Stimulated activated CD8-positive, alpha-beta memory T cell treated with anti-CD3 and anti-CD28 coated beads, Interleukin-2, amount 100 ng/mL, for 1 hour (primary cell): ENCODE data around the gene NCEH1.
"Not testable (repeated sequence)": the region's sequence is repeated elsewhere in the genome, so short reads cannot be mapped to it uniquely, and the experiment has no call there.

Experiments used
- DNase-seq, 2 donors: peaks; one replicate each; pipeline ENCODE4 v3.0.0-alpha.2; 2020; ENCODE audit warnings: low read depth in 2 of 2

NCEH1 gene, protein sequence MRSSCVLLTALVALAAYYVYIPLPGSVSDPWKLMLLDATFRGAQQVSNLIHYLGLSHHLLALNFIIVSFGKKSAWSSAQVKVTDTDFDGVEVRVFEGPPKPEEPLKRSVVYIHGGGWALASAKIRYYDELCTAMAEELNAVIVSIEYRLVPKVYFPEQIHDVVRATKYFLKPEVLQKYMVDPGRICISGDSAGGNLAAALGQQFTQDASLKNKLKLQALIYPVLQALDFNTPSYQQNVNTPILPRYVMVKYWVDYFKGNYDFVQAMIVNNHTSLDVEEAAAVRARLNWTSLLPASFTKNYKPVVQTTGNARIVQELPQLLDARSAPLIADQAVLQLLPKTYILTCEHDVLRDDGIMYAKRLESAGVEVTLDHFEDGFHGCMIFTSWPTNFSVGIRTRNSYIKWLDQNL

DNA sequence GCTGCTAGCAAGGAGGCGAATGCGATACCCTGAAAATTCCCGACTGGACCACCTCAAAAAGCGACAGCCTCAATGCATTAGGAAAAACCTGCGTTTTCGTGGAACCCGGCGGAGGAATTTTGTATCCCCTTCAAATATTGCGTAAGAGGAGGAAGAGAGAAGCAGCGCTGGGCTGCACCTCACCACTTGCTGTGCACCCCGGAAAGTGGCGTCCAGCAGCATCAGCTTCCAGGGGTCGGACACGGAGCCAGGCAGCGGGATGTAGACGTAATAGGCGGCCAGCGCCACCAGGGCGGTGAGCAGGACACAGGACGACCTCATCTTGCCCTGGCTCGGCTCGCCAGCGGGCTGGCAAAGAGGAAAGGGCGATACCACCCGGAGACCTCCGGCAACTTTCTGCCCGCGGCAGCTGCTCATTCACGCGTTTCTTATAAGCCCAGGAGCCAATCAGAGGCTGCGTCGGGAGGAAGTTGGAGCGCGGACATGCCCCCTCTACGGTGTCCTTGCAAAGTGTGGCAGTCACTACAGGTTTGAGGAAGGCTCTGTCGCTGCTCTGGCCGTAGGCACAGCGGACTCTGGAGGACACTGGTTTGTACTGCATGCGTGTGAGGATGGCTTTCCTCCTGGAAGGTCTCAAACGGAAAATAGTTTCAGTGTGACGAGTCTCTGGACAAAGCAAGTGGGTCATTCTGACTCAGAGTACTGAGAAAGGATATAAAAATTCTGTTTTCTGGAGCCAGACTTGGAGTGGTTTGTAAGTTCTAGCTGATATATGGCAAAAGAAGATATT is at the start of gene NCEH1:
Gene NCEH1 (minus strand): TSS at position 404 of the 790 bp plus-strand sequence. CDS start 83 bp downstream, at position 321.
- DNase-seq = peak; percentile 41 to 44

DNA sequence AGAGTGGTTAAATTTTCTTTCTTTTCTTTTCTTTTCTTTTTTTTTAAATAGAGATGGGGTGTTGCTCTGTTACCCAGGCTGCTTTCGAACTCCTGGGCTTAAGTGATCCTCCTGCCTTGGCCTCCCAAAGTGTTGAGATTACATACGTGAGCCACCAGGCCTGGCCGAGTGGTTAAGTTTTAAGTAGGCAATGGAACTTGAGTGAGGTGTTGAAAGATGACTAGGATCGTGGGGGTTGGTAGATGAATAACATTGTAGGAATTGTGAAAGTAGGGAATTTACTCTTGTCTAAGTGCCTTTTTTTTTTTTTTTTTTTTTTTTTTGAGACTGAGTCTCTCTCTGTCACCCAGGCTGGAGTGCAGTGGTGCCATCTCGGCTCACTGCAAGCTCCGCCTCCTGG is 49.5 kb upstream of the NCEH1 start:
- DNase-seq = not testable (repeated sequence)

DNA sequence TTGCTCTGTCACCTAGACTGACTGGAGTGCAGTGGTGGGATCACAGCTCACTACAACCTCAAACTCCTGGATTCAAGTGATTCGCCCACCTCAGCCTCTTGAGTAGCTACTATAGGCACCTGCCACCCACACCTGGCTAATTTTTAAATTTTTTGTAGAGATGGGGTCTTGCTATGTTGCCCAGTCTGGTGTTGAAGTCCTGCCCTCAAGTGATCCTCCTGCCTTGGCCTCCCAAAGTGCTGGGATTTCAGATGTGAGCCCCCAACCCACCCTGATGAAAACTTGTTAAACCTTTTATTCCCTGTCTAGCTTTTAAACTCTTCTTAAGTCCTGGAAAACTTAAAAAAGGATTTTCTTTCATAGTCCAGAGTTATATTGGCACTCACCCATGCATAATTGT is 42.3 kb upstream of the NCEH1 start:
- DNase-seq = no peak

DNA sequence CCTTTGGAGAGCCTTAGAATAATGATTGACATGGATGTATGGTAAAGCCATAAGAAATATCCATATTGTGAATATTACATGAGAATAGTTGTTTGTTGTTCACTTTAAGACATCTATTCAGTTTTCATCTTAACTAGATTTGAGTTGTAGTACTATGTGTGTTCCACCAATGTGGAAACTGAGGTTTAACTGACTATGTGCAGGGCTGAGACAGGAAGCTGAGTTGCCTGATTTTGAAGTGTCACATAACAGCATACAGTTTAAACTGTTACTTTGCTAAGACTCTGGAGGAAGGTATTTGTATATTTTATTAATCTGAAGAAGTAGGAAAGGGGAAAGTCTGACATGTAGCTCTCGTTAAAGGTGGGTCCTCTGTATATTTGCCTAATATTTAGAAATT is 41.8 kb upstream of the NCEH1 start:
- no peak for DNase-seq

DNA sequence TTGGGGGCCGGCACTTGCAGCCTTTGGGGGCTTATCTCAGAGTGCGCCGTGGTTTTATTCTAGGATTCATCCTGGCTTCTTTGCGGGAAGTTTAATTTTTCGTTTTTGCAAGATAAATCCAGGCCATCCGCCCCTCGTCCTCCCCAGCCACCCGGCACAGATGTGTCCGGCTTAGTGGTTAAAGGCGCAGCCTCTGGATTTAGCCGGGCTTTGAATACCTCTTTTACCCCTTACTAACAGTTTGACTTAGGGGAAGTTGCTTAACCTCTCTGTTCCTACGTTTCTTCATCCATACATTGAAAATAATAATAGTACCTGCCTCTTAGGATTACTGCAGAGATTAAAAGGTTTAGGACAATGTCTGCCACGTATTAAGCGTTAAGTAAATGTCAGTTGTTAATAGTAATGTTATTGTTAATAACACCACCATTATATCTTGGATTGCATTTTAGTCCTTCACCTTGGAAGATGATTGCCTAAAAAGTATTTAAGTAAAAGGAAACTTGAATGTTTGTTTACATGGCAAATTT is 40.4 kb upstream of the NCEH1 start:
- DNase-seq = no peak

DNA sequence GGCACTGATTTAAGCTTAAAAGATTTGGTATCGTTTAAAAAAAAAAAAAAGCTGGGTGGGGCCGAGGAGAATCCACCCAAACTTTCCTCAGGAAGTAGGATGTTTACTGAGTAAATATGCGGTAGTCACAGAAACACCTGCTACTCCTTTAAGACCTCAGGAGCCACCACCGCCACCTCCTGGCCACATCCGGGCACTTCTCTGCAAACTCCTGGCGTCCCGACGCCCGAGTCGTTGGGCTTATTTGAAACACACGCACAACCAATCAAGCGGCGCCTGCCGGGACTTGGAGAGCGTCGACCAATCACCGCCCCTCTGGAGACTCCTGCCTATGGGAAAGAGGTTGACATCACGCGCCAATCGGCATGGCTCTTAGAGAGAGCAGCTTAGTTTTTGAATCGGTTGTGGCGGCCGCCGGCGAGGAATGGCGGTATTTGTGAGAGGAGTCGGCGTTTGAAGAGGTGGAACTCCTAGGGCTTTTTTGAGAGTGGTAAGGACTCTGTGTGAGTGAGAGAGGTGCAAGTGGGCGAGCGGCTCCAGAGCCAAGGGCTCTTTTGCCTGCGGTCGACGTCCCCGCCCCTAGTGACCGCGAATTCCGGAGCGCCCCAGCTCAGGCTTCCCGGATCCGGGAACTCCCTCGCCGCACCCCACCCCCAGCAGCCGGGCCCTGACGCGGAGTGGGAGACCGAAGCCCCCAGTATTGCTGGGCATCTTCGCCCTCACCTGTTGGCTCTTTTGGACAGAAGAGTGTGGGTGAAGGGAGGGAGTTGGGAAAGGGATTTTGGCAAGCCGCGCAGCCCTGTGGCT is 39.7 kb upstream of the NCEH1 start, which contains the start of gene ECT2:
Gene ECT2 (plus strand): TSS at position 359 of the 807 bp plus-strand sequence. CDS start 3,805 bp downstream, outside the sequence.
- DNase-seq = peak; percentile 92 to 93

DNA sequence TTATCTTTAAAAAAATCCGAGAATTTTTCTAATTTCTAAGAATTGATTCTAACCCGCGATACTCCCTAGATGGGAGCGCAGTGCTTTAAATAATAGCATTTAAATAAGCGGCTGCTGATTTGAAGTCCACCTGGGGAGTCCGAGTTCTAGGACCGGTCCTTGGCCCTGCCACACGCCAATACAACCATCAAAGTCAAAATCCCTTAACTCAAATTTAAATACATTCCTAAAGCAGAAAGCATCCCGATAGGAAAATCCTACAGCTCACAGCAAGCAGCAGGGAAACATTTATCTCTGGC is 39.2 kb upstream of the NCEH1 start:
- DNase-seq = no peak

DNA sequence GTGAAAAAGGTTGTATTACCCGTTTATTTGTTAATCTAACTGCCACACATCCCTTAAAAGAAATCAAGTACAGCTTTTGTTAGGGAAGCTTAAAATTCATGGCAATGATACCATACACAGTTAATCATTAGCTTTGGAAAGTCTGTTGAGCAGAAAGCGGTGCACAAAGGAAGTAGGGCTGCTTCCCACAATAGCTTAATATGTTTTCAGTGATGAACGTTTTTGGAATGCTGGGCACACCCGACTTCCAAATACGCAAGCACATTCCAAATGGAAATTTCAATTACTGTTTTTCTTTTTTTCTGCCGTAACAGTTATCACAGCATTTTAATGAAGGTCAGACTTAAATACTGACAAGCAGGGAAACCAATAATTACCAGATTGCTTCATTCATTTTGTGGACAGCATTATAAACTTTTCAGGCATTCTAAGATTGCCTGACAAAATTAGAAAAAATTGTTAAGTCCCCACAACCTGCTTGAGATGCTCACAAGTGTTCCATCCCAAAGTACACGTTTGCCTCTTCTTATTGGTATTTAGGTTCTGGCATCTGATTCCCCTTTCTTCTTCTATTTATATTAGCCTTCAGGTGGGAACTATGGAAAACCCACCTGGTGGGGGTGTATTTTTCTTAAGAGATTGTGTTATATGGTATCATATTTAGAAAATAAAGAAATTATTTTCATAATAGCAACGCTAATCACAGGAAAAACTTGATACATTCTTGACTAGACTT is 38.5 kb upstream of the NCEH1 start:
- DNase-seq = no peak

DNA sequence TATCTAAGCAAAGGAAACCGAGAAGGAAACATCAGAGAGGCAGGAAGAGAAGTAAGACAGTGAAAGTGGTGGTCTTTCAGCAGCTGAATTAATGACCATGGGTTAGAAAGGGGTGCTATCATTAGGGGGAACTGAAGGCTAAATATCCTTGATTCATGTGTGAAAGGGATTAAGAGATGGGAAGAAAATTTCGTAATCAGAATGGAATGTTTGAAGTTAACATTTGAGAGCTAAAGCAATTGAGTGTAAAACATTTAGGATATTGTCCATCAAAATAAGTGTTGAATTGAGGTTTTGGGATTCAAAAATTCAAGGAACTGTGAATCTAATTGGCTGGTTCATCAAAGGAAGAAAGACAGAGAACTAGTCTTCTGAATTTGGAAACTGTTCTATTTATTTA is 35.6 kb upstream of the NCEH1 start:
- DNase-seq = no peak

DNA sequence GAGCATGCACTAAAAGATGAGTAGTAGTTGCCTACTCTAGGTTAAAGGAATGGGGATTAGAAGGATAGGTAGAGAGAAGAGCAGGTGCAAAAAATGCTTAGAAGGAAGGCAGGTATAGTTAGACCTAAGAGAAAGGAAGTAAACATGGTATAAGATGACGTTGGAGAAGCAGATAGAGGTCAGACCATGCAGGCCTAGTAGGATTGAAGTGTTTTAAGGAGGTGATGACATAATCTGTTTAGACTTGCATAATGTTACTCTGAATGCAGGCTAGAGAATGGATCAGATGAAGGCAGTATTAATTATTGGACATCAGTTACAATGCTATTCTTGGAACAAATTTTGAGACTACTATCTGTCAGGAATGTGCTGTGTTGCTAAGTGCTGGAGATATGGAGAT is 28.6 kb upstream of the NCEH1 start:
- DNase-seq = no peak

DNA sequence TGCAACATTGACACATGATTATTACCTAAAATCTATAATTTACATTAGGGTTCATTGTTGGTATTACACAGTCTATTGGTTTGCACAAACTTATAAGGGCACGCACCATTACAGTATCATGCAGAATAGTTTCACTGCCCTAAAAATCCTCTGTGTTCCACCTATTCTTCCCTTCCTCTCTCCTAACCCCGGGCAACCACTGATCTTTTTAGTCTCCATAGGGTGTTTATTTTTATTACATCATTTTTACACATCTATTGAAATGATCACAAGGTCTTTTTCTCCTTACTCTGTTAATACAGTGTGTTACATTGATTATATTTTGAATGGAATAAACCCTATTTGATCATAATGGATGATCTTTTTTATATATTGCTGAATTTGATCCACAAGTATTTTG is 24.1 kb upstream of the NCEH1 start:
- DNase-seq = no peak

DNA sequence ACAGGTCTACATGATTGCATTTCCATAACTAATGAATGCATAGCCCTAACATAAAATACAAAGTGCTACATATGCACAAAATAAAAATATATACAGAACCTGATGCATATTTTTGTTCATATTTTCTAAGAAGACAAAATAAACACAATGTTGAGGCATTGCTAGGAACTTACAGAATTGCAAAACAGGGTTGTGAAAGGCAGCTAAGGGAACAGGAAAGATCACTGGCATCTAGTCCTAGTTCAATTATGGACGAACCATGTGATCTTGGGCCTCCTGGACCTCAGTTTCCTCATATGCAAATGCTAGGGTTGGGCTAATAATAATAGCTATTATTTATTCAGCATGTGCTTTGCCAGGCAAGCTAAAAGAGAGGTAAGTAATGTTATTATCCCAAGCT is 15.5 kb upstream of the NCEH1 start:
- no peak for DNase-seq

DNA sequence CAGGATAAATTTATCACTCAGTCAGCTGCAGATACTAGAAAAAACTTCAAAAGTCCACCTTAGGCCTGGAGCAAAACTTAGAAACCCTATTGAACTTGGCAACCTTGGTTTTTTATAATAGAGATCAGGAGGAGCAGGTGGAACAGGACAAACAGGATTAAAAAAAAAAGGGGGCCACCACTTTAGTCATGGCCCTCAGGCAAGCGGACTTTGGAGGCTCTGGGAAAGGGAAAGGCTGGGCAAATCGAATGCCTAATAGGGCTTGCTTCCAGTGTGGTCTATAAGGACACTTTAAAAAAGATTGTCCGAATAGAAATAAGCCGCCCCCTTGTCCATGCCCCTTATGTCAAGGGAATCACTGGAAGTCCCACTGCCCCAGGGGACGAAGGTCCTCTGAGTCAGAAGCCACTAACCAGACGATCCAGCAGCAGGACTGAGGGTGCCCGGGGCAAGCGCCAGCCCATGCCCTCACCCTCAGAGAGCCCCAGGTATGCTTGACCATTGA is 11.7 kb upstream of the NCEH1 start:
- DNase-seq = not testable (repeated sequence)

DNA sequence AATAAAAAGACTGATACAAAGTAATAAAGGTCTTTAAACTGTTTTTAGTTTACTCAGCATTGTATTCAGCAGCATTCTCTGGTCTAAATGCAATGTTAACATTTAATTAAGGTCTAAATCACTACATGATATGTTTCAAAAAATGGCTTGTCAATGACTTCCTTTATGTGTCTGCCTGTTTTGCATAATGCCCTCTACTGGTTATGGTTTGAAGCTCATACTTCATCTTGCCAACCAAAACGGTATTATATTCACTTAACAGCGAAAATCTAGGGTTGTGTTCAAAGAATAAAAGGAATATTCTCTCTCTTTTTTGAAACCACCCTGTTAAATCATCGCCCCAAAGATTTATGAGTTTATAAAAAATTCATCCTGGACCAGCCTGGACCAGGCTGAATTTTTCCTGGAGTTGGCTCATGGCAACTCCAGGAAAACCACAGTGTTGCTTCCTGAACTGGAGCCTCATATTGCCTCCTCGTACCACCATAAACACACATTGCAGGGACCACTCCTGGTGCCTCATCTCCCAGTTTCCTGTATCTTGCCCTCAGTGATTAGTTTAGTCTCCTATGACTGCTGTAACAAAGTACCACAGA is 6.7 kb upstream of the NCEH1 start:
- DNase-seq = no peak

DNA sequence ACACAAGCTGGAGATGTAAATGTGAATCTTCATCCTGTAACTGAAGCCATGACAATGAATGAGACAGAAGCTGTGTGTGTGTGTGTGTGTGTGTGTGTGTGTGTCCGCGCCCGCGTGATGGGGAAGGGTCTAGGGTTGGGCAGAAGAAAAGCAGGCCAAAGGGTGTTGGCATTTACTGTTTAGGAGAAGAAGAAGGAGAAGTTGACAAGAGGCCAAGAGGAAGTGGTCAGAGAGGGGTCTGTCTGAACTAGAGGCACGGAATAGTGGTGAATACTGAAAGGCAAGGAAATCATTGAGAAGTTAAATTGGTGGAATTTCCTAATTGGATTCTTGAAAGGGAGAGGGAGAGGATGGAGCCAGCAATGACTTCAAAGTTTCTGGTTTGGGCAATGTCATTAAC is 5.6 kb upstream of the NCEH1 start:
- no peak for DNase-seq

DNA sequence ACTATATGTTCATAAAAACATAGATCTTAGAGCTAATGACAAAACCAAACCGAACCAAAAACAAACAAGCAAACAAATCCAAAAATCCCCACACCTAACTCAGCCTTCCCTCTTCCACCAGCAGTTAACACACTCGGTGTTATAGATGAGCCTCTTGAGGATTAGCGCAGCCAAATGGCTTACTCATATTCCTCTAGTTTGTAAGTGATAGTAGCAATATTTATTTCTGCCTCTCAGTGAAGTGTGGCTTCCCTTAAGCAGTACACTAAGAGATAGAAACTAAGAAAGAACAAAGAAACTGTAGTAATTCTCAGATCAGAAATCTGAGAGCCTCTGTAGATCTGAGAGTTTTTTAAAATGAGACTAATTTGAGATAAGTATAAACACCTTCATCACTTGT is 2.4 kb upstream of the NCEH1 start:
- DNase-seq = no peak

DNA sequence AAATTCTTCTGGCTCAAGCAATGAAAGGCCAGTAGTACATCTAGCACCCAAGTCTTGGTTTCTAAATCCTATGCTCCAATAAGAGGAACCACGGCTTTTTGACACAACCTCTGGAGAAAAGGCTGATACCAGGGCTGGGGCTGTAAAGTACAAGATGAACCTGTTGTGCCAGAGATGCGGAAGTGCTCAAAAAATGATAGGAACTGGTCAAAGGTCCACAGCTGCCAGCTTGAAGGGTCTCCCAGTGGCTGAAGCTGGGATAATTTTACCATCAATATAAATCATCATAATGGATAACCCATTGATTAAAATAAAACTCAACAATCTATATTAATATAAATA is 558 bp upstream of the NCEH1 start:
- DNase-seq = no peak

DNA sequence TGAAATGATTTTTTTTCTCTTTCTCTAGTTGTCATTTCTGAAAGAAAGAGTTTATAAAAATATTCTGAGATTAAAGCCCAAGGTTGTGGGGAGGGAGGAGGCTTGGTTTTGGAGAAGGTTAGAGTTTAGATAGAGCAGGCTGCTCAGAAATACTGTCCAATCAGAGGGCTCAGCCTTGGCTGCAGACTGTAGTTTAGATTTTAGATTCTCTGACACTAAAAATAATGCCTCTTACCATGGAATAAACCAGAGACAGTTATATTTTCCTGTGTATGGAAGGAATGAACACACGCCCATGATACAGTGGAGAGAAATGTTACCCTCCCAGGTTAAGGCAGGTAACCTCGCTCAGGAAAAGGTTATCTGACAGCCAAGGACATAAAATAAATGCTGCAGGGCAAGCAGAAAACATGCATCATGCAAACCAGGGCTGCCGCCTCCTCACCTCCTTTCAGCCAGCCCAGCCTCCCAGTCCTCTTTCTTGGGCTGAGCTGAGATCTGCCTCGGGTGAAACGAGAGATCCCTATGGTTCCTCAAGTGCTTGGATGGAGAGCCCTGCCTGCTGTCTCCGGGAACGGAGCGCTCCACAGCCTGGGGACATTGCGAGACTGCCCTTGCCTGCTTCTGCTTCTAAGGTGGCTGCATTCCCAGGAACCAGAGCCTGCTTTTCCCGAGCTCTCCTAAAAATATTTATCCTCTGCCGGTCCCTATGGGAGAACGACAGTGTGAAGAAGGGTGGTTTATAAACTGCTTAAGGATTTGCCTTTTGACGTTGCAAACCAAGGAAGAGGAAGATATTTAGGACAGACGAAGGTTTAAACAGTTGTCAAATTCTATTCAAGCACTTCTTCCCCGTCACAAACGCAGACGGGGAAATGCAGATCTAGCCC is 848 bp downstream of the NCEH1 start:
- DNase-seq = no peak

DNA sequence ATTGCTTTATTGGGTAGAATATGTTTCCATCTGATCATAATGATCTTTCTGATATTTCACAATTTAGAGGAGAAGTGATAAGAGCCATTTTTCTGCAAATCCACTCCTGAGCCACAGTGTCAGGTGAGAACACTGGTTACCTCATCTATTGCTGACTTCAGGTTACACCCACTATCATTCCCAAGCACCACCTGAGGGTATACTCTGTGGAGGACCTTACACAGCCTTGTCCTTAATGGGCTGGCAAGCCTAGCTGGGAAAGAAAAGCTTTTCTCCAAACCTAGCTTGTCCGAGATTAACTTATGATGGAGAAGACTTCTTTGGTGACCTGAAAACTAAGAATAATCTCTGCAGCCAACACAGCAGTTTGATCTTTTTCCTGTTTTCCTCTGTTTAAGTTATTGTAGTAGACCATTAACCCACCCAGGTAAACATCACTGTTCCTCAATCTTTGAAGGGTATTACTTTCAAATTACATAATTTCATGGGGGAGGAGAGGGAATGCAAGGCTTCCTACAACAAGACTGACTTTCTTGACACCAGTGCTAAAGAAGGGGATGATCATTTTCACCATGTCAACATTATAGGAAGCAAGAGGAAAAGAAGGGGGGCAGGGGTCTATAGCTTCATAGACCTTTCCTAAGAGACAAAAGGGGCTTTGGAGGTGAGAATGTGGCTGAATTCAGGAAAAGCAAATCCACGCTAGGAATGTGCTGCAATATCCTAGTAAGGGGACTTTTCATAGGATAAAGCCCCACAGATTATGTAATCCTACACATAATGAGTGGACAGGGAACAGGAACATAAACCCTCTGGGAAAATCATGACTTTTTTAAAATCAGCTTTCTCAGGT is 1.7 kb downstream of the NCEH1 start:
- no peak for DNase-seq
